K562 (cell line): ENCODE data around the gene HTR4. TPM values are rescaled to one million over a fixed set of nuclear protein-coding genes. Genes with fewer than 3 reads are reported as not detected.

Source experiments
- BCOR ChIP-seq: fragments of 450-650 bp; IDR thresholded peaks from 2 replicates; pipeline ENCODE4 v1.6.1; 2016
- CAMTA2 ChIP-seq: fragments of 250-450 bp; sonication (Bioruptor Pico); conservative IDR thresholded peaks from 2 replicates; pipeline ENCODE4 v1.5.1; 2022
- DACH1 ChIP-seq: fragments of 450-650 bp; IDR thresholded peaks from 2 replicates; pipeline ENCODE4 v1.6.1; 2018; ENCODE audit not compliant: partially characterized antibody
- NBN ChIP-seq: fragments of 450-650 bp; IDR thresholded peaks from 2 replicates; pipeline ENCODE4 v1.6.1; 2016; ENCODE audit warnings: low read depth, mild to moderate bottlenecking
- NFYB ChIP-seq: IDR thresholded peaks from 2 replicates; pipeline ENCODE4 v1.6.1; 2011; ENCODE audit warnings: mild to moderate bottlenecking, moderate library complexity; ENCODE audit not compliant: insufficient read length; ENCODE audit errors: extremely low read depth
- NRF1 ChIP-seq, 2 experiments: fragments of 450-650 bp; IDR thresholded peaks in 1 of 2; conservative IDR thresholded peaks in 1 of 2; 2 replicates each; pipeline ENCODE4 v1.6.1; 2014; ENCODE audit warnings: mild to moderate bottlenecking in 2 of 2
- RB1 ChIP-seq: fragments of 450-650 bp; IDR thresholded peaks from 2 replicates; pipeline ENCODE4 v1.6.1; 2017; ENCODE audit warnings: low read depth, mild to moderate bottlenecking
- SOX6 ChIP-seq: fragments of 450-650 bp; IDR thresholded peaks from 2 replicates; pipeline ENCODE4 v1.6.1; 2014; ENCODE audit warnings: mild to moderate bottlenecking
- ZC3H4 ChIP-seq: sonication (generic); formaldehyde crosslinking; IDR thresholded peaks from 2 replicates; pipeline ENCODE4 v1.9.0; 2021; ENCODE audit warnings: missing genetic modification reagents, borderline replicate concordance
- ZFX ChIP-seq: sonication (generic); formaldehyde crosslinking; IDR thresholded peaks from 2 replicates; pipeline ENCODE4 v1.8.0; 2022; ENCODE audit warnings: mild to moderate bottlenecking, missing genetic modification reagents, moderate library complexity
- ZNF589 ChIP-seq: fragments of 200-800 bp; sonication (Bioruptor generic); IDR thresholded peaks from 2 replicates; pipeline ENCODE4 v1.6.1; 2016; ENCODE audit warnings: low read depth, missing genetic modification characterization, missing compliant biosample characterization
- ZSCAN32 ChIP-seq: fragments of 450-650 bp; formaldehyde crosslinking; IDR thresholded peaks from 2 replicates; pipeline ENCODE4 v1.4.0; 2020; ENCODE audit warnings: mild to moderate bottlenecking, moderate library complexity
- polyA plus RNA-seq, 8 experiments: library from polyadenylated mRNA; depleted of rRNA in 4 of 8; stranded (reverse) in 5 of 8; unstranded in 3 of 8; fragments of >200 nt; fragmentation: Nextera tagmentation in 2 of 8; fragmentation: Illumina TruSeq in 1 of 8; extraction: Ambion mirVana in 2 of 8; extraction: Trizol in 1 of 8; gene quantifications; 2 replicates each; pipeline versions ENCODE4 v1.2.1 to v1.2.3, GENCODE V29; 2011 to 2014; ENCODE audit warnings: inconsistent platforms in 1 of 8, missing spikeins in 1 of 8
- total RNA-seq, 7 experiments: library from RNA; depleted of rRNA in 6 of 7; stranded (reverse); fragments of >200 nt in 6 of 7; fragmentation: Illumina TruSeq in 2 of 7; extraction: Trizol in 2 of 7; gene quantifications; 2 replicates each; pipeline versions ENCODE4 v1.2.1 to v1.2.3, GENCODE V29; 2011 to 2021; ENCODE audit warnings: low replicate concordance in 1 of 7
- TF ChIP-seq, protein P1 (sequence below): fragments of 450-650 bp; formaldehyde crosslinking; IDR thresholded peaks from 2 replicates; pipeline ENCODE4 v1.4.0; 2020; ENCODE audit warnings: mild to moderate bottlenecking, mixed read lengths
- TF ChIP-seq, protein P2 (sequence below): fragments of 250-450 bp; sonication (Bioruptor Pico); IDR thresholded peaks from 2 replicates; pipeline ENCODE4 v1.6.1; 2021; ENCODE audit warnings: mild to moderate bottlenecking
- TF ChIP-seq, protein P3 (sequence below): fragments of 250-450 bp; sonication (Bioruptor Pico); IDR thresholded peaks from 2 replicates; pipeline ENCODE4 v1.5.0; 2021
- TF ChIP-seq, protein P4 (sequence below), 3 experiments: IDR thresholded peaks in 2 of 3; conservative IDR thresholded peaks in 1 of 3; 2 replicates each; pipeline ENCODE4 v1.5.1; 2011 to 2012; ENCODE audit warnings: low read length in 3 of 3, mild to moderate bottlenecking in 3 of 3, control low read depth in 2 of 3, improper control_type of control experiment in 1 of 3, inconsistent platforms in 1 of 3, low read depth in 1 of 3, mixed read lengths in 1 of 3, moderate library complexity in 1 of 3; ENCODE audit not compliant: insufficient read depth in 2 of 3
- TF ChIP-seq, protein P5 (sequence below): sonication (generic); formaldehyde crosslinking; IDR thresholded peaks from 2 replicates; pipeline ENCODE4 v1.8.1; 2023; ENCODE audit warnings: missing genetic modification reagents, mild to moderate bottlenecking, borderline replicate concordance

Gene HTR4
- total and polyA plus RNA-seq, 9 of the 15 experiments (the other 6 are each of a cell fraction or from before 2014, with no cell fraction given) = 0.13 TPM; not detected in 8

DNA sequence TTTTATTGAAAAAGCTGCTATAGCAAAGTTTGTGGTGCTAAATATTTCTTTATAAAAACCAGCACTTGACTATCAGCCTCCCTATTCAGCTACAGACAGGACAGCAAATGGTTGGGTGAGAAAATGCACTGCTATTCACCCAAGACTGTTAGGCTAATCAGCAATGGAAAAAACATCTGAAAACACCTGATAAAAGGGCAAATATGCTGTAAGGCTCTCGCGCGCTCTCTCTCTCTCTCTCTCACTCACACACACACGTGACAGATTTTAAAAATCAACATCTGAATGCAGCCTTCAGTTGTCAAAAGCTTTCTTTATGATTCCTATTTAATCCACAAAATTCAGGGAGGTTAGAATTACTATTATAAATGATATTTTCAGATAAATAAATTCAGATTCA, 80.2 kb downstream of the HTR4 start (continued):
- TF ChIP-seq NBN (no peak), RB1 (no peak), ZC3H4 (CRISPR knock-in tag) (no peak), ZNF589 (CRISPR knock-in tag) (no peak), NFYB (no peak), BCOR (no peak), NRF1 (conservative IDR thresholded peaks at IDR 0.05 in 1 of 2, IDR thresholded peaks at IDR 0.05 in 1 of 2) (no peak), DACH1 (no peak), ZFX (CRISPR knock-in tag) (no peak), ZSCAN32 (CRISPR knock-in tag) (no peak), CAMTA2 (CRISPR knock-in tag) (no peak), SOX6 (no peak)
- TF ChIP-seq, protein P1, sequence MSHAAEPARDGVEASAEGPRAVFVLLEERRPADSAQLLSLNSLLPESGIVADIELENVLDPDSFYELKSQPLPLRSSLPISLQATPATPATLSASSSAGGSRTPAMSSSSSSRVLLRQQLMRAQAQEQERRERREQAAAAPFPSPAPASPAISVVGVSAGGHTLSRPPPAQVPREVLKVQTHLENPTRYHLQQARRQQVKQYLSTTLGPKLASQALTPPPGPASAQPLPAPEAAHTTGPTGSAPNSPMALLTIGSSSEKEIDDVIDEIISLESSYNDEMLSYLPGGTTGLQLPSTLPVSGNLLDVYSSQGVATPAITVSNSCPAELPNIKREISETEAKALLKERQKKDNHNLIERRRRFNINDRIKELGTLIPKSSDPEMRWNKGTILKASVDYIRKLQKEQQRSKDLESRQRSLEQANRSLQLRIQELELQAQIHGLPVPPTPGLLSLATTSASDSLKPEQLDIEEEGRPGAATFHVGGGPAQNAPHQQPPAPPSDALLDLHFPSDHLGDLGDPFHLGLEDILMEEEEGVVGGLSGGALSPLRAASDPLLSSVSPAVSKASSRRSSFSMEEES (CRISPR knock-in tag) = 0 out of 2 replicates have a peak, but pooled peaks have one; percentile 4
- TF ChIP-seq, protein P2, sequence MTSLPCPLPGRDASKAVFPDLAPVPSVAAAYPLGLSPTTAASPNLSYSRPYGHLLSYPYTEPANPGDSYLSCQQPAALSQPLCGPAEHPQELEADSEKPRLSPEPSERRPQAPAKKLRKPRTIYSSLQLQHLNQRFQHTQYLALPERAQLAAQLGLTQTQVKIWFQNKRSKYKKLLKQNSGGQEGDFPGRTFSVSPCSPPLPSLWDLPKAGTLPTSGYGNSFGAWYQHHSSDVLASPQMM (CRISPR knock-in tag) = no peak
- TF ChIP-seq, protein P3, sequence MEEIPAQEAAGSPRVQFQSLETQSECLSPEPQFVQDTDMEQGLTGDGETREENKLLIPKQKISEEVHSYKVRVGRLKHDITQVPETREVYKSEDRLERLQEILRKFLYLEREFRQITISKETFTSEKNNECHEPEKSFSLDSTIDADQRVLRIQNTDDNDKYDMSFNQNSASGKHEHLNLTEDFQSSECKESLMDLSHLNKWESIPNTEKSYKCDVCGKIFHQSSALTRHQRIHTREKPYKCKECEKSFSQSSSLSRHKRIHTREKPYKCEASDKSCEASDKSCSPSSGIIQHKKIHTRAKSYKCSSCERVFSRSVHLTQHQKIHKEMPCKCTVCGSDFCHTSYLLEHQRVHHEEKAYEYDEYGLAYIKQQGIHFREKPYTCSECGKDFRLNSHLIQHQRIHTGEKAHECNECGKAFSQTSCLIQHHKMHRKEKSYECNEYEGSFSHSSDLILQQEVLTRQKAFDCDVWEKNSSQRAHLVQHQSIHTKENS (CRISPR knock-in tag) = no peak
- TF ChIP-seq, protein P4, sequence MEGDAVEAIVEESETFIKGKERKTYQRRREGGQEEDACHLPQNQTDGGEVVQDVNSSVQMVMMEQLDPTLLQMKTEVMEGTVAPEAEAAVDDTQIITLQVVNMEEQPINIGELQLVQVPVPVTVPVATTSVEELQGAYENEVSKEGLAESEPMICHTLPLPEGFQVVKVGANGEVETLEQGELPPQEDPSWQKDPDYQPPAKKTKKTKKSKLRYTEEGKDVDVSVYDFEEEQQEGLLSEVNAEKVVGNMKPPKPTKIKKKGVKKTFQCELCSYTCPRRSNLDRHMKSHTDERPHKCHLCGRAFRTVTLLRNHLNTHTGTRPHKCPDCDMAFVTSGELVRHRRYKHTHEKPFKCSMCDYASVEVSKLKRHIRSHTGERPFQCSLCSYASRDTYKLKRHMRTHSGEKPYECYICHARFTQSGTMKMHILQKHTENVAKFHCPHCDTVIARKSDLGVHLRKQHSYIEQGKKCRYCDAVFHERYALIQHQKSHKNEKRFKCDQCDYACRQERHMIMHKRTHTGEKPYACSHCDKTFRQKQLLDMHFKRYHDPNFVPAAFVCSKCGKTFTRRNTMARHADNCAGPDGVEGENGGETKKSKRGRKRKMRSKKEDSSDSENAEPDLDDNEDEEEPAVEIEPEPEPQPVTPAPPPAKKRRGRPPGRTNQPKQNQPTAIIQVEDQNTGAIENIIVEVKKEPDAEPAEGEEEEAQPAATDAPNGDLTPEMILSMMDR (IDR thresholded peaks at IDR 0.05 in 2 of 3, conservative IDR thresholded peaks at IDR 0.05 in 1 of 3; ENCODE audit: insufficient read depth in 2 of 3, low read depth in 1 of 3, low read length in 3 of 3) = no peak
- TF ChIP-seq, protein P5, sequence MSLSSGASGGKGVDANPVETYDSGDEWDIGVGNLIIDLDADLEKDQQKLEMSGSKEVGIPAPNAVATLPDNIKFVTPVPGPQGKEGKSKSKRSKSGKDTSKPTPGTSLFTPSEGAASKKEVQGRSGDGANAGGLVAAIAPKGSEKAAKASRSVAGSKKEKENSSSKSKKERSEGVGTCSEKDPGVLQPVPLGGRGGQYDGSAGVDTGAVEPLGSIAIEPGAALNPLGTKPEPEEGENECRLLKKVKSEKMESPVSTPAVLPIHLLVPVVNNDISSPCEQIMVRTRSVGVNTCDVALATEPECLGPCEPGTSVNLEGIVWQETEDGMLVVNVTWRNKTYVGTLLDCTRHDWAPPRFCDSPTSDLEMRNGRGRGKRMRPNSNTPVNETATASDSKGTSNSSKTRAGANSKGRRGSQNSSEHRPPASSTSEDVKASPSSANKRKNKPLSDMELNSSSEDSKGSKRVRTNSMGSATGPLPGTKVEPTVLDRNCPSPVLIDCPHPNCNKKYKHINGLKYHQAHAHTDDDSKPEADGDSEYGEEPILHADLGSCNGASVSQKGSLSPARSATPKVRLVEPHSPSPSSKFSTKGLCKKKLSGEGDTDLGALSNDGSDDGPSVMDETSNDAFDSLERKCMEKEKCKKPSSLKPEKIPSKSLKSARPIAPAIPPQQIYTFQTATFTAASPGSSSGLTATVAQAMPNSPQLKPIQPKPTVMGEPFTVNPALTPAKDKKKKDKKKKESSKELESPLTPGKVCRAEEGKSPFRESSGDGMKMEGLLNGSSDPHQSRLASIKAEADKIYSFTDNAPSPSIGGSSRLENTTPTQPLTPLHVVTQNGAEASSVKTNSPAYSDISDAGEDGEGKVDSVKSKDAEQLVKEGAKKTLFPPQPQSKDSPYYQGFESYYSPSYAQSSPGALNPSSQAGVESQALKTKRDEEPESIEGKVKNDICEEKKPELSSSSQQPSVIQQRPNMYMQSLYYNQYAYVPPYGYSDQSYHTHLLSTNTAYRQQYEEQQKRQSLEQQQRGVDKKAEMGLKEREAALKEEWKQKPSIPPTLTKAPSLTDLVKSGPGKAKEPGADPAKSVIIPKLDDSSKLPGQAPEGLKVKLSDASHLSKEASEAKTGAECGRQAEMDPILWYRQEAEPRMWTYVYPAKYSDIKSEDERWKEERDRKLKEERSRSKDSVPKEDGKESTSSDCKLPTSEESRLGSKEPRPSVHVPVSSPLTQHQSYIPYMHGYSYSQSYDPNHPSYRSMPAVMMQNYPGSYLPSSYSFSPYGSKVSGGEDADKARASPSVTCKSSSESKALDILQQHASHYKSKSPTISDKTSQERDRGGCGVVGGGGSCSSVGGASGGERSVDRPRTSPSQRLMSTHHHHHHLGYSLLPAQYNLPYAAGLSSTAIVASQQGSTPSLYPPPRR (CRISPR knock-in tag) = no peak
